Adrenal gland (tissue), 5 donors: Measurements from ENCODE around the gene BCAR3.

Experiments used
- CTCF ChIP-seq, 6 experiments: fragments of 450-650 bp in 4 of 6; fragments of 200-600 bp in 2 of 6; sonication (generic) in 1 of 6; IDR thresholded peaks; 1 replicate in 5 of 6; 2 replicates in 1 of 6; pipeline versions ENCODE4 v1.5.1 to v1.8.0; 2016 to 2021; ENCODE audit warnings: antibody characterized with exemption in 6 of 6, mild to moderate bottlenecking in 2 of 6, moderate library complexity in 1 of 6
- POLR2A ChIP-seq, 2 donors: fragments of 450-650 bp; IDR thresholded peaks; one replicate each; pipeline ENCODE4 v1.6.1; 2017; ENCODE audit warnings: antibody characterized with exemption in 2 of 2, mild to moderate bottlenecking in 2 of 2, moderate library complexity in 1 of 2
- donor health status: DM: no; HTN: no; CAD: no.

- TF ChIP-seq CTCF (IDR thresholded peaks at IDR 0.05) = no peak
- TF ChIP-seq POLR2A (IDR thresholded peaks at IDR 0.05) = no peak
Measured at GRCh38 chr1:93615582-93616150, 66.0 kb downstream of the BCAR3 start.
